H1 (cell line): ENCODE results near the gene MYOM1.

Experiments used
- CTCF ChIP-seq, 3 experiments: IDR thresholded peaks; 1 replicate in 2 of 3; 2 replicates in 1 of 3; pipeline versions ENCODE4 v1.5.1 to v1.6.1; 2011; ENCODE audit warnings: low read length in 3 of 3, mild to moderate bottlenecking in 3 of 3, inconsistent platforms in 2 of 3, low read depth in 1 of 3, moderate library complexity in 1 of 3; ENCODE audit not compliant: insufficient read depth in 1 of 3; ENCODE audit errors: control extremely low read depth in 1 of 3
- EZH2 ChIP-seq: fragments of 200-600 bp; sonication (generic); IDR thresholded peaks from 2 replicates; pipeline ENCODE4 v1.7.1; 2012; ENCODE audit warnings: low read depth, mild to moderate bottlenecking, moderate library complexity, low read length, inconsistent platforms; ENCODE audit not compliant: severe bottlenecking
- FOSL1 ChIP-seq: IDR thresholded peaks from 2 replicates; pipeline ENCODE4 v1.6.1; 2011; ENCODE audit warnings: mild to moderate bottlenecking, low read depth, low read length, moderate library complexity; ENCODE audit not compliant: insufficient read depth
- JUN ChIP-seq: IDR thresholded peaks from 2 replicates; pipeline ENCODE4 v1.6.1; 2011; ENCODE audit warnings: low read depth, mild to moderate bottlenecking, improper control_type of control experiment, low read length
- POLR2A ChIP-seq, 2 experiments: IDR thresholded peaks; 1 replicate in 1 of 2; 2 replicates in 1 of 2; pipeline ENCODE4 v1.6.1; 2011; ENCODE audit warnings: low read depth in 2 of 2, low read length in 2 of 2, mild to moderate bottlenecking in 2 of 2; ENCODE audit errors: control extremely low read depth in 1 of 2
- YY1 ChIP-seq: IDR thresholded peaks from 2 replicates; pipeline ENCODE4 v1.6.1; 2011; ENCODE audit warnings: low read depth, mild to moderate bottlenecking, low read length
- TF ChIP-seq, protein P1 (sequence below): IDR thresholded peaks from 2 replicates; pipeline ENCODE4 v1.6.1; 2012; ENCODE audit warnings: inconsistent platforms

DNA sequence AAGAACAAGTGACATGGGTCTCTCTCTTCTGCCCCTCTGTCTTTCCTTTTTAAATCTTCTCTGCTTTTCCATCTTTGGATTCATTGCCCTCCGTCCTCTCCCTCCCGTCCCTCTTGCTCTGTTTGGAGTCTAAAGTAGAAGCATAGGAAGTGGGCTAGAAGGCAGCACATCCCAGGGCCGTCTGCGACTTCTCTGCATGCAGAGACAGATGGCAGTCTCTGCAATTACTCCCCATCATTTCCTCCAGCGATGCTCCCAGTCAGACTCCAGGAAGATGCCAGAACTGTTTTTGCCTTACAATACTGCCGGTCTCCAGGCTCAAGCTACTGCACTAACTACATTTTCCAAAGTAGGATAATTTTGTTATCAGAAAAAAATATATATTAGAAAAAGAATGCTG, 171.6 kb downstream of the MYOM1 start:
- TF ChIP-seq JUN (no peak), CTCF (IDR thresholded peaks at IDR 0.05; ENCODE audit: control extremely low read depth in 1 of 3, insufficient read depth in 1 of 3, low read depth in 1 of 3, low read length in 3 of 3) (no peak), YY1 (no peak), FOSL1 (no peak), EZH2 (no peak), POLR2A (IDR thresholded peaks at IDR 0.05; ENCODE audit: control extremely low read depth in 1 of 2, low read depth in 2 of 2, low read length in 2 of 2) (no peak)
- TF ChIP-seq, protein P1, sequence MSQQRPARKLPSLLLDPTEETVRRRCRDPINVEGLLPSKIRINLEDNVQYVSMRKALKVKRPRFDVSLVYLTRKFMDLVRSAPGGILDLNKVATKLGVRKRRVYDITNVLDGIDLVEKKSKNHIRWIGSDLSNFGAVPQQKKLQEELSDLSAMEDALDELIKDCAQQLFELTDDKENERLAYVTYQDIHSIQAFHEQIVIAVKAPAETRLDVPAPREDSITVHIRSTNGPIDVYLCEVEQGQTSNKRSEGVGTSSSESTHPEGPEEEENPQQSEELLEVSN, result no peak
